Prostate gland (tissue), 2 donors: ENCODE data around the gene CDC73.

Experiments
- CTCF ChIP-seq, 4 experiments: fragments of 200-600 bp in 2 of 4; fragments of 450-650 bp in 2 of 4; sonication (generic) in 2 of 4; IDR thresholded peaks; 1 replicate in 3 of 4; 2 replicates in 1 of 4; pipeline ENCODE4 v1.5.1; 2016 to 2019; ENCODE audit warnings: antibody characterized with exemption in 4 of 4, mild to moderate bottlenecking in 2 of 4, moderate library complexity in 2 of 4
- POLR2A ChIP-seq: fragments of 450-650 bp; IDR thresholded peaks from one replicate; pipeline ENCODE4 v1.6.1; 2016; ENCODE audit warnings: antibody characterized with exemption, mild to moderate bottlenecking
- POLR2AphosphoS5 ChIP-seq: sonication (generic); formaldehyde crosslinking; IDR thresholded peaks from one replicate; pipeline ENCODE4 v1.6.1; 2017; ENCODE audit warnings: antibody characterized with exemption

DNA sequence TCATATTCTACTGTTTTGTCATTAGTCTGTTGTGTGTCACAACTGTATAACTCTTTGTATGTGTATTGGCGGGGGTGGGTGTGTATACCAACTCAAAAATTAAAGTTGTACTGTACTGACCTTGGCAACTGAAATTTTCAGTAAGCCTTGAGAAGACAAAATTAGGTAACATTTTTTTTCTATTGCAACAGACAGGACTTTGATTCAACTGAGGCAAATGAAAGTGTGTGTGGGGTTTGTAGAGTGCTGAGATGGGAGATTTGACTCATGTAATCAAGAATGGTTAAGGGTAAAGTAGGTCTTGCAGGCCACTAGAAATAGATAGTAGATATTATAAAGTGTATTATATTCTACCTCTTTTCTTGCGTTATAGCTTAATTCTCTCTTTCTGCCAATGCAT is 79.2 kb downstream of the CDC73 start:
- TF ChIP-seq CTCF (IDR thresholded peaks at IDR 0.05) (no peak), POLR2A (no peak), POLR2AphosphoS5 (no peak)
